SH-SY5Y (cell line): Measurements from ENCODE around the gene CATSPERZ.

Experiments used
- GATA2 ChIP-seq: IDR thresholded peaks from 2 replicates; pipeline ENCODE4 v1.6.1; 2011; ENCODE audit warnings: mild to moderate bottlenecking, low read depth, low read length
- GATA3 ChIP-seq: IDR thresholded peaks from 2 replicates; pipeline ENCODE4 v1.6.1; 2011; ENCODE audit warnings: low read depth, mild to moderate bottlenecking, low read length, moderate library complexity

- TF ChIP-seq GATA2, result no peak
- TF ChIP-seq GATA3, result no peak
These were observed 13.4 kb upstream of the CATSPERZ start for GRCh38 chr11:64286801-64287159.
